Keratinocyte (primary cell): Measurements from ENCODE around the gene STIP1. TPM values are rescaled to one million over a fixed set of nuclear protein-coding genes. Genes with fewer than 3 reads are reported as not detected.

Experiments used
- DNase-seq: peaks from one replicate; pipeline ENCODE4 v3.0.0-alpha.2; 2011; ENCODE audit warnings: low read depth, missing footprints, low spot score
- FAIRE-seq: peaks from 2 replicates; lab custom pipeline; 2011; peaks lifted over from hg19 to GRCh38; lab: Jason Lieb, UNC
- H2AFZ ChIP-seq: 2 replicates; pipeline ENCODE4 v1.6.0; 2012; ENCODE audit warnings: low read length, control low read depth, inconsistent platforms; ENCODE audit not compliant: control insufficient read depth
- H3K27ac ChIP-seq: 2 replicates; pipeline ENCODE4 v1.5.1; 2011; ENCODE audit warnings: low read length; ENCODE audit not compliant: control insufficient read depth, insufficient read depth
- H3K27me3 ChIP-seq: 3 replicates; pipeline ENCODE4 v1.6.0; 2011; ENCODE audit warnings: low read length; ENCODE audit not compliant: control insufficient read depth, insufficient read depth; ENCODE audit errors: extremely low read depth
- H3K36me3 ChIP-seq, 2 experiments: 2 replicates in 1 of 2; 3 replicates in 1 of 2; pipeline ENCODE4 v1.5.1; 2011; ENCODE audit warnings: low read length in 2 of 2, mild to moderate bottlenecking in 1 of 2; ENCODE audit not compliant: control insufficient read depth in 2 of 2, insufficient read depth in 2 of 2; ENCODE audit errors: extremely low read depth in 1 of 2
- H3K4me1 ChIP-seq: 3 replicates; pipeline ENCODE4 v1.5.1; 2011; ENCODE audit warnings: low read length; ENCODE audit not compliant: control insufficient read depth, insufficient read depth; ENCODE audit errors: extremely low read depth
- H3K4me2 ChIP-seq: 3 replicates; pipeline ENCODE4 v1.6.0; 2011; ENCODE audit warnings: low read depth, low read length; ENCODE audit not compliant: control insufficient read depth, insufficient read depth; ENCODE audit errors: extremely low read depth
- H3K4me3 ChIP-seq, 3 experiments: fragments of 200-600 bp in 1 of 3; sonication (generic) in 1 of 3; 2 replicates in 2 of 3; 3 replicates in 1 of 3; pipeline ENCODE4 v1.5.1; 2011 to 2016; ENCODE audit warnings: low read length in 3 of 3, mild to moderate bottlenecking in 3 of 3, control low read depth in 2 of 3, inconsistent platforms in 1 of 3, low read depth in 1 of 3, mixed read lengths in 1 of 3, mixed run types in 1 of 3, moderate library complexity in 1 of 3; ENCODE audit not compliant: control insufficient read depth in 2 of 3, insufficient read depth in 2 of 3; ENCODE audit errors: extremely low read depth in 1 of 3
- H3K79me2 ChIP-seq: 2 replicates; pipeline ENCODE4 v1.6.0; 2012; ENCODE audit warnings: low read length; ENCODE audit not compliant: control insufficient read depth, insufficient read depth
- H3K9ac ChIP-seq: 3 replicates; pipeline ENCODE4 v1.6.0; 2011; ENCODE audit warnings: low read length; ENCODE audit not compliant: control insufficient read depth, insufficient read depth; ENCODE audit errors: extremely low read depth
- H3K9me1 ChIP-seq: 3 replicates; pipeline ENCODE4 v1.6.0; 2011; ENCODE audit warnings: low read length; ENCODE audit not compliant: control insufficient read depth, insufficient read depth; ENCODE audit errors: extremely low read depth
- H3K9me3 ChIP-seq: 2 replicates; pipeline ENCODE4 v1.5.1; 2012; ENCODE audit warnings: low read depth, low read length; ENCODE audit not compliant: control insufficient read depth
- H4K20me1 ChIP-seq: 3 replicates; pipeline ENCODE4 v1.6.0; 2011; ENCODE audit warnings: low read length; ENCODE audit not compliant: control insufficient read depth, insufficient read depth; ENCODE audit errors: extremely low read depth
- CTCF ChIP-seq, 3 experiments: IDR thresholded peaks in 1 of 3; conservative IDR thresholded peaks in 1 of 3; optimal IDR thresholded peaks in 1 of 3; 2 replicates in 2 of 3; 3 replicates in 1 of 3; pipeline versions ENCODE3 to v1.5.1; 2011; ENCODE audit warnings: low read length in 3 of 3, mild to moderate bottlenecking in 3 of 3, moderate library complexity in 2 of 3, control low read depth in 1 of 3, inconsistent platforms in 1 of 3; ENCODE audit not compliant: insufficient read depth in 2 of 3; ENCODE audit errors: extremely low read depth in 1 of 3
- EZH2 ChIP-seq: IDR thresholded peaks from one replicate; pipeline ENCODE4 v1.6.1; 2012; ENCODE audit warnings: inconsistent platforms, mild to moderate bottlenecking, low read length, moderate library complexity
- dilution Hi-C: fragments of 300-500 bp; cut with MboI; formaldehyde crosslinking; loops from one replicate; pipeline ENCODE4 v1.7.0; 2020; ENCODE audit warnings: low sequenced_read_pairs; ENCODE audit not compliant: extremely low pct_ligation_motif_present
- polyA plus RNA-seq, 5 experiments: library from polyadenylated mRNA; depleted of rRNA in 3 of 5; stranded (reverse) in 3 of 5; stranded (forward) in 1 of 5; unstranded in 1 of 5; fragments of >200 nt; gene quantifications; 1 replicate in 1 of 5; 2 replicates in 3 of 5; 3 replicates in 1 of 5; pipeline versions ENCODE4 v1.2.1 to v1.2.3, GENCODE V29; 2011 to 2012; ENCODE audit warnings: missing spikeins in 2 of 5, low read depth in 1 of 5, low replicate concordance in 1 of 5

Gene STIP1
- polyA plus RNA-seq, 1 donor (not counting 4 experiments of a cell fraction or from before 2014, with no cell fraction given), result 206 TPM

- no peak overlapping the region for H3K9ac ChIP-seq
- dilution Hi-C loops, result no loop called here
- FAIRE-seq (no peak), DNase-seq (no peak)
- no peaks in the 10 kb centered on the region for H3K27me3 ChIP-seq
- no peaks in the 10 kb centered on the region for H3K9me1 ChIP-seq
- TF ChIP-seq EZH2 (no peak), CTCF (optimal IDR thresholded peaks at IDR 0.05 in 1 of 3, IDR thresholded peaks at IDR 0.05 in 1 of 3, conservative IDR thresholded peaks at IDR 0.05 in 1 of 3; ENCODE audit: extremely low read depth in 1 of 3, insufficient read depth in 2 of 3, low read length in 3 of 3) (no peak)
- H3K79me2 ChIP-seq, result peaks cover 6% of the 10 kb centered on the region
- no peak overlapping the region for H2AFZ ChIP-seq
- no peak overlapping the region for H3K4me3 ChIP-seq
- H3K27ac ChIP-seq, result no peak overlapping the region
- peaks cover 45% of the 10 kb centered on the region for H3K4me1 ChIP-seq
- no peaks in the 10 kb centered on the region for H4K20me1 ChIP-seq
- no peaks in the 10 kb centered on the region for H3K9me3 ChIP-seq
- no peak overlapping the region for H3K4me2 ChIP-seq
- peaks cover 9 to 23% of the 10 kb centered on the region in 2 experiments for H3K36me3 ChIP-seq
Observed at GRCh38 chr11:64238076-64238475, 52.1 kb downstream of the STIP1 start.

GRCh38 chr11:64238999-64239398 lies 53.0 kb downstream of the STIP1 start:
- Histone ChIP-seq H3K4me3 (no peak overlapping the region), H2AFZ (no peak overlapping the region), H3K4me2 (no peak overlapping the region), H3K27me3 (no peaks in the 10 kb centered on the region), H3K9me1 (no peaks in the 10 kb centered on the region), H3K27ac (no peak overlapping the region), H3K4me1 (peaks cover 47% of the 10 kb centered on the region), H3K79me2 (peaks cover 7% of the 10 kb centered on the region), H3K36me3 (peaks cover 11 to 30% of the 10 kb centered on the region in 2 experiments), H3K9me3 (no peaks in the 10 kb centered on the region), H3K9ac (no peak overlapping the region), H4K20me1 (no peaks in the 10 kb centered on the region)
- TF ChIP-seq EZH2, result no peak
- FAIRE-seq (no peak), DNase-seq (no peak)
- dilution Hi-C loops, result no loop called here
